TTC549 (cell line): ENCODE data around the gene API5.
"Not testable (repeated sequence)": the region's sequence is repeated elsewhere in the genome, so short reads cannot be mapped to it uniquely, and the experiment has no call there.

Experiments
- FAIRE-seq: peaks from 2 replicates; lab custom pipeline; 2012; peaks lifted over from hg19 to GRCh38; lab: Jason Lieb, UNC

Gene API5

GRCh38 chr11:43311791-43312607, at the start of gene API5:
TSS of gene API5 (plus strand) at chr11:43311996. CDS start at chr11:43312128, 132 bp downstream.
- peak; percentile 90 for FAIRE-seq

- FAIRE-seq = no peak
Observed at GRCh38 chr11:43267856-43268580, 43.8 kb upstream of the API5 start.

DNA sequence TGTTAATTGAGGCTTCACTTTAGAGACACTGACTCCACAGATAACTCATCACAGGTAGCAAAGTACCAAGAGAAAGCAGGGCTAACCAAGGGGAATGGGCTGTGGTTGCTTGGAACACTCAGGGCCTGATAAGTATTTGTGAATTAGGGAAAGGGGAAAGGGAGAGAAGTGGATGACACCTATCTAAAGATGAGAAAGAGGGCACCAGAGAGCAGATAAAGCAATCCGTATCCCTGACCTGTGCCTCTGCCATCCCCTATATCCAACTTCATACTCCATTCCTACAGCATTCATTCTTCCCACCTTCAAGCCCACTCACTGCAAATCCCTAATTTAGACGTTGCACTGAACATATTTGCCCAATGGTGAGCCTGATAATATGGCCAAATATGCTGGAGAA, 43.0 kb upstream of the API5 start:
- FAIRE-seq = no peak

DNA sequence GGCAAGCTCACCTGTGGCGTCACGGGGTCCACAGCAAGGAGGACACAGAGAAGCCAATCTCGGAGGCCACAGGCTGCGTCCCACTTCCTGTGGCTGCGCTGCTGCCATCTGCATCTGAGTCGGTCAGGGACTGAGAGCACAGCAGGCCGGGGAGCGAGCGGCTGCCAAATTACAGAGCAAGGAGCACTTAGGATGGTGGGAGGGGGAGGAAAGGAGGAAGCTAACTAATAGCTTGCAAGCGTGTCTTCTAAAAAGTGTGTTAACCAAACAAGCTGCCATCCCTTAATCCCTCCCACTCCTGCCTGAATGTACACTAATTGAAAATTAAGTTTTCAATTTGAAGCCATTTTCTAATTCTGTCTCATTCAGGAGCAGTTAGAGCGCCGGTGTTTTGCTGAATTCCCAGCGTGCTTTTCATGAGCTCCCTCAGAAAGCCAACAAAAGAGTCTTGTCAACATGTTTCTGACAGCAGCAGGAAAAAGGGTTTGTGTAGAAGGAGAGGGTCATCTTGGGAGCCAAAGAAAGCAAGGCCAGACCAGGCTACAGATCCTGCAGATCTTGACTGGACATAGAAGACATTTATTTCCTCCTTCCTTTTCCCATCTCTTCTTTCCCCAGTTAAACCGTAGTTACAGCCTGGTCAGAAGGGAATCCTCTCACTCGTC, 42.4 kb upstream of the API5 start:
- no peak for FAIRE-seq

- no peak for FAIRE-seq
Observed at GRCh38 chr11:43270468-43270867, 41.3 kb upstream of the API5 start.

GRCh38 chr11:43278193-43278956, 33.4 kb upstream of the API5 start:
- no peak for FAIRE-seq

GRCh38 chr11:43282607-43283440, 29.0 kb upstream of the API5 start:
- no peak for FAIRE-seq

DNA sequence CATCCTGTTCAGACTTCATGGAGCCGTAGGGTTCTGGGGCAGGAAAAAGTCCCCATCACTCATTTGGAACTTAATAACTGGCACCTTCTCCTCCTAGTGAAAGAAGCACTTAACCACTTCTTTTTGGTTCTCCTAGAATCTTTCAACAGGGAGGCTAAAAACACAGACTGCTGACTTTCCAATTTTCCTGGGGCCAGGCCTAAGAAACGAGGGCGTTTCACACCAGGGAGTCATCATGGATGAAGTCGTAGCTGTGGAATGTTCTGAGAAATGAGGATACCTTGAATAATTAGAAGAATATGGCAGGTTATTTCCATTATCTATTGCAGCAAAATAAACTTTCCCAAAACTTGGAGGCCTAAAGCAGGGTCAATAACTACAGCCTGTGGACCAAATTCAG, 26.0 kb upstream of the API5 start:
- FAIRE-seq = no peak

DNA sequence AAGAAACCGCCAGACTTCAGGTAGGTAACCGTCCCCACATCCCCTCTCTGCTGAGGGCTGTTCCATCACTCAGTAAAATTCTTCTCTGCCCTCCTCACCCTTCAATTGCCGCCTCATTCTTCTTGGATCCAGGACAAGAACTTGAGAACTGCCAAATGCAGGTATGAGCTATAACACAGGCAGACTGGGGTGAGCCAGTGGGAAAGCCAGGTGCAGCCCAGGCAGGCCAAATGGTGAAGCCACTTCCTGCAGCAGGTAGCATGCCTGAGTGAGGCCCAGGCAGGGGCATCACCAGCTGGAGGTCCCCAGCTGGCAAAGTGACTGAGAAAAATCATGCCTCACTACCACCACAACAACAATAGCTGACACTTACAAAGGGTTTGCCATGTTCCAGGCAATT, 22.4 kb upstream of the API5 start:
- no peak for FAIRE-seq

GRCh38 chr11:43298397-43298796, 13.4 kb upstream of the API5 start:
- no peak for FAIRE-seq

- FAIRE-seq = no peak
Observed at GRCh38 chr11:43315966-43316365, 4.2 kb downstream of the API5 start.

DNA sequence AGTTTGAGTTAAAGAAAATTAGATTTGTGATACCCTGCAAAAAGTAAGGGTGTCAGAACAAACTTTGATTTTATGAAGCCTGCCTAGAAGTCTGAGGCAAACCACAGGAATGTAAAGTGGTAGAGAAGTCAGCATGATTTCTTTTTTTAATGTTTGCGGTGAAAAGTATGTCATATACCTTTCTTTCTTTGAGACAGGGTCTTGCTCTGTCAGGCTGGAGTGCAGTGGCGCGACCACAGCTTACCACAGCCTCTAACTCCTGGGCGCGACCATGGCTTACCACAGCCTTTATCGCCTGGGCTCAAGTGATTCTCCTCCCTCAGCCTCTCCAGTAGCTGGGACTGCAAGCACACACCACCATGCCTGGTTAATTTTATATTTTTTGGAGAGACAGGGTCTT, 4.7 kb downstream of the API5 start:
- no peak for FAIRE-seq

GRCh38 chr11:43327987-43328386, 16.2 kb downstream of the API5 start:
- FAIRE-seq = no peak

DNA sequence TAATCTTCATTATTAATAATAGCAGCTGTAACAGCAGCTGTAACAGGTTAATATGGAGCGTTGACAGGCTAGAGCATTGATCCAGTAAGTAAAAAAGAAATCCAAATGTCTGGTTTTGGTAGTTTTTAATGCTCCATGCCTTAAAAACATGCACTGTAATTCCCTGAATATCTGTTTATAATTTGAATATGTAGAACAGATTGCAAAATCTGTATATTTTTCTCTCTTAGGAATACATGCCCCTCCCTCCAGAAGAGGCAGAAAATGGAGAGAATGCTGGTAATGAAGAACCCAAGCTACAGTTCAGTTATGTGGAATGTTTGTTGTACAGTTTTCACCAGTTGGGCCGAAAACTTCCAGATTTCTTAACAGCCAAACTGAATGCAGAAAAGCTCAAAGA, 16.7 kb downstream of the API5 start:
- FAIRE-seq = no peak

- no peak for FAIRE-seq
Observed at GRCh38 chr11:43341159-43341558, 29.4 kb downstream of the API5 start.

DNA sequence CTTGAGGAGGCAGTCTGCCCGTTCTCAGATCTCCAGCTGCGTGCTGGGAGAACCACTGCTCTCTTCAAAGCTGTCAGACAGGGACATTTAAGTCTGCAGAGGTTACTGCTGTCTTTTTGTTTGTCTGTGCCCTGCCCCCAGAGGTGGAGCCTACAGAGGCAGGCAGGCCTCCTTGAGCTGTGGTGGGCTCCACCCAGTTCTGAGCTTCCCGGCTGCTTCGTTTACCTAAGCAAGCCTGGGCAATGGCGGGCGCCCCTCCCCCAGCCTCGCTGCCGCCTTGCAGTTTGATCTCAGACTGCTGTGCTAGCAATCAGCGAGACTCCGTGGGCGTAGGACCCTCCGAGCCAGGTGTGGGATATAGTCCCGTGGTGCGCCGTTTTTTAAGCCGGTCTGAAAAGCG, 39.6 kb downstream of the API5 start:
- FAIRE-seq = not testable (repeated sequence)

- no peak for FAIRE-seq
Observed at GRCh38 chr11:43354311-43354710, 42.5 kb downstream of the API5 start.

DNA sequence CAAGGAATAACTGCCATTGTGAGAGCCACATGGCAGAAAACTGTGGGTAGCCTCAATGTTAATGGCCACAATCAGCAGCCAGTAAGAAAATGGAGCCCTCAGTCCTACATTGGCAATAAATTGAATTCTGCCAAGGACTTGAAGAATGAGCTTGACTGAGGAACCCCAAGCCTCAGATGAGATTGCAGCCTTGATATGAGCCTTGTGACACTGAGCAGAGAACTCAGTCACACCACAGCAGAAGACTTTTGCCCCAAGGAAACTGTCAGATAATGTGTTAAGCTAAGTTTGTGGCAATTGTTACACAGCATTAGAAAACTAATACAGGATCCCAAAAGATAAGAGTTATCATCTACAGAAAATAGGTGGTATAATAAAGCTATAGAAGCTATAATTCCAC, 44.5 kb downstream of the API5 start:
- no peak for FAIRE-seq

- FAIRE-seq = no peak
Observed at GRCh38 chr11:43358279-43358800, 46.5 kb downstream of the API5 start.

GRCh38 chr11:43358801-43359421, 47.1 kb downstream of the API5 start, which contains the start of gene TTC17:
TSS of gene TTC17 (plus strand) at chr11:43358920. CDS start at chr11:43358955, 35 bp downstream.
- FAIRE-seq = peak; percentile 56

- FAIRE-seq = no peak
Observed at GRCh38 chr11:43359422-43359818, 47.6 kb downstream of the API5 start.
